NCI-H1694 treated with DMSO at 0.1 percent for 48 hours (cell line): ENCODE measurements around the gene MMP17.
A peak's percentile ranks its signal among the peaks of the same experiment; 100 is the strongest.

Experiments used
- DNase-seq: peaks from one replicate; lab custom pipeline; 2025; lab: John Stamatoyannopoulos, UW

Gene MMP17

DNA sequence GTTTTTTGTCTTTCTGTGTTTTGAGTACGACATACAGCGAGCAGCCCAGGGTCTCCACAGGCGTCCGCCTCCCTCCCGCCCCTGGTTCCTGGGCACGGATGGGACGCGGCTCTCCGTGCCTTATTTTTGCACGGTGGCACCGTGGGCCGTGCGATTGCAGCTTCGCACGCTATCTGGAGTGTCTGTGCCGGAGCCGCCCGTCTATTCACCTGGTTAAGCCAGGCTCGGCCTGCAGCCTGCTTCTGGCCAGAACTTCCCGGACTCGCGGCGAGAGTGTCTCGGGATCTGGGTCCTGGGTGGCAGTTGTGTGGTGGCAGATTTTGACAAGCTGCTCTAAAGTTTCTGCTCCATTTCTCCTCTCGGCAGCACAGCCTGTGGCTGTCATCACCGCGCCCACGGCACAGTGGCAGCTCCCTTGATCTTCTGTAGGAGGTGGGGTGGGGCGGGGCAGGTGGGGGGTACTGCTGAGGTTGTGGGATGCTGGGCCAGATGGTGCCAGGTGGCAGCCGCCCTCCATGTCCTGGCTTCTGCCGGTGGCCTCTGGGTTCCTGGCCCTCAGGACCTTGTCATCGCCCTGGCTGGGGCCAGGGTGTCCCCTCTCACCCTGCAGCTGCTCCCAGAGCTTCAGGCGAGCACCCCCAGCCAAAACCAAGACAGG, 2.9 kb downstream of the MMP17 start:
- peak; percentile 31 for DNase-seq

DNA sequence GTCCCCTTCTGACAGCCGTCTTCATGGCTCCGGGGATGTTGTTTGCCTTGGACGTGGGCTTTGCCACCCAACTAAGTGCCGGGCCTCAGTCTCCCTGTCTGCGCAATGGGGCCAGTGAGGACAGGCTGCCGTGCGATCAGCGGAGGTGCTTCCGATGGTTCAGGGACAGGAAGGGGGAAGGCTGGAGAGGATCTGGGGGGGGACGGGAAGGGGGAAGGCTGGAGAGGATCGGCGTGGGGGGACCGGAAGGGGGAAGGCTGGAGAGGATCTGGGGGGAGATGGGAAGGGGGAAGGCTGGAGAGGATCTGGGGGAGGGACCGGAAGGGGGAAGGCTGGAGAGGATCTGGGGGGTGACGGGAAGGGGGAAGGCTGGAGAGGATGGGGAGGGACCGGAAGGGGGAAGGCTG, 3.4 kb downstream of the MMP17 start:
- no peak for DNase-seq

DNA sequence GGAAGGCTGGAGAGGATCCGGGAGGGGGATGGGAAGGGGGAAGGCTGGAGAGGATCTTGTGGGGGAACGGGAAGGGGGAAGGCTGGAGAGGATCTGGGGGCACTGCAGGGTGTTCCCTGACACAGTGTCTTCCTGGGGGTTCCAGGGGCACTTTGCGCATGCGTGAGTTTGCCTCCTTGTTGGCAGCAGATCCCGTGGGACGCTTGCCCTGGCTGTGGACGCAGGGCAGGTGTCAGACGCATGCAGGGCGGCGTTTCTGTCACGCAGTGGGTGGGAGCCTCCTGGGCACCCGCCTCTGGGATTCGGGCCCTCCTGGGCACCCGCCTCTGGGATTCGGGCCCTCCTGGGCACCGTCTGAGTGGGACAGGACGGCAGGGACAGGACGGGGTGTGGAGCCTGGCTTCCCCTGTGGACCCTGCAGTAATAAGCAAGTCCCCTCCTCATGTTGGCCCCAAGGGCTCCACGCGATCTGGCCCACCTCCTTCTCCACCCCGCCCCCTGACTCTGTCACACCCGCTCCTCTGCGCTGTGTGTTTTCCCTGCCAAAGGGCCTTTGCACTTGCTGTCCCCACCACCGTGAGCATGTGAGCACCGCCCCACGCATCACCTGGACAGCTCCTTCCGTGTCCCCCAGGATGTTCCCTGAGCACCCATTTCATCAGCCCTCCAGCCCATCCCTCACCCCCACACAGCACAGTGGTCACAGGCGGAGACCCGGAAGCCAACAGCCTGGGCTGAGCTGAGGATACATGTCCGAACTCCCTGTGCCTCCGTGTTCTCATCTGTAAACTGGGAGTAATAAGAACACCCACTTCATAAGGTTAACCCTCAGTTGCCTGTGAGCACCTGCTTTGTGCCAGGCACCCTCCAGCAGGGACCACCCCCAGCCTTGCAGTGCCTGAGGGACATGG, 4.4 kb downstream of the MMP17 start:
- peak; percentile 12 for DNase-seq

DNA sequence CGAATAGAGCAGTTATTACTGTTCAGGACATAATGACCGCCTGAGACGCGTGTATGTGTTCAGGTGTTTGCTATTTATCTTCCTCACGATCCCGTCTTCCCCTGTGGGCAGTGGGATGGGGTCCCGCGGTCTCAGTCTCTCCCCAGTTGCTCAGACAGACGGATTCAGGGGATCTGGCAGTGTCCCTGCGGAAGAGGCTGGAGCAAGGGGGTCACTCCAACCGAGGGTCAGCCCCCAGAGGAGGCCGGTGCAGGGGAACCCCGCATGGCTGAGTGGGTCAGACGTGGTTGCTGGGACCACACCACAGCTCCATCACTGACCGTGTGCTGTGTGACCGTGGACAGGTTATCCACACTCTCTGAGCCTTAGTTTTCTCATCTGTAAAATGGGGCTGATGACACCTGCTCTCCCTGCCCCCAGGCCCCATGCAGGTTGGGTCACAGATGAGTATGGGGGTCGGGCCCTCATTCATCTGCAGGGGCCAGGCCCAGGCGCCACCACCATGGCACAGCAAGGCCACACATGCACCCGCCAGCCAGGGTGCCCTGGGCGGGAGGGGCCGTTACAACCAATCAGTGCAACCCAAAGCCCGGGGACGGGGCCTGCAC, 5.2 kb downstream of the MMP17 start:
- DNase-seq, result no peak

DNA sequence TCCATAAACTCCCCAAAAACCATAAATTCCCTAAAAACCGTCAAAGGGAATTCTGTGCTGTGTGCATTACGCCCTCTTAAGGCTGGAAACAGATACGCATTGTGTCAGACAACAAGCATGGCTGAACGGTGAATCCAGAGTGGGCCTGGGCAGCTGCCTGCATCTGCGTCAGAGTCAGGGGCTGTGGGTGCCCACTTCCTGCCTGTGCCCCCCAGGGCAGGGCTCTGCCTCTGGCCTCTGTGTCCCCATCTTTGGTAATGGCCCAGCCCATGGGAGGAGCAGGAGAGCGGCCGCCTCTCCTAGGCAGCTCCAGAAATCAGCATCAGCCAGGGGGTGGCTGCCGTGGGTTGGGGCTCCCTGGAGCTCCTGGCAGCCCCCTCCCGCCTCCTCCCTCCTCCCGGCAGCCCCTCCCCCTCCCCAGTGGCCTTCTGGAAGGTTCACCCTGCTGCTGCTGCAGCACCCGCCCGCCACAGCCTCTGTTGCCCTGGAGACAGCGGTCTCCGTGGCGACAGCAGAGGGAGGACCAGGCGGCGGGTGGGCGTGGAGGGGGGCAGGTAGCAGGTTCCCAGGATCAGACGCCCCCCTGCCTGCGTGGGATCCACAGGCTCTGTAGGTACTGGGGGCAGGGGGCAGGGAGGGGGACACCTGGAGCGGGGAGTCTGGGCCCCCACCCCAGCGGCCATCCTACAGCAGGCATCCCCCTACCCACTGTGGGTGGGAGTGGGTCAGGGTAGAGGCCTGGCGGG, 5.9 kb downstream of the MMP17 start:
- peak; percentile 33 for DNase-seq

DNA sequence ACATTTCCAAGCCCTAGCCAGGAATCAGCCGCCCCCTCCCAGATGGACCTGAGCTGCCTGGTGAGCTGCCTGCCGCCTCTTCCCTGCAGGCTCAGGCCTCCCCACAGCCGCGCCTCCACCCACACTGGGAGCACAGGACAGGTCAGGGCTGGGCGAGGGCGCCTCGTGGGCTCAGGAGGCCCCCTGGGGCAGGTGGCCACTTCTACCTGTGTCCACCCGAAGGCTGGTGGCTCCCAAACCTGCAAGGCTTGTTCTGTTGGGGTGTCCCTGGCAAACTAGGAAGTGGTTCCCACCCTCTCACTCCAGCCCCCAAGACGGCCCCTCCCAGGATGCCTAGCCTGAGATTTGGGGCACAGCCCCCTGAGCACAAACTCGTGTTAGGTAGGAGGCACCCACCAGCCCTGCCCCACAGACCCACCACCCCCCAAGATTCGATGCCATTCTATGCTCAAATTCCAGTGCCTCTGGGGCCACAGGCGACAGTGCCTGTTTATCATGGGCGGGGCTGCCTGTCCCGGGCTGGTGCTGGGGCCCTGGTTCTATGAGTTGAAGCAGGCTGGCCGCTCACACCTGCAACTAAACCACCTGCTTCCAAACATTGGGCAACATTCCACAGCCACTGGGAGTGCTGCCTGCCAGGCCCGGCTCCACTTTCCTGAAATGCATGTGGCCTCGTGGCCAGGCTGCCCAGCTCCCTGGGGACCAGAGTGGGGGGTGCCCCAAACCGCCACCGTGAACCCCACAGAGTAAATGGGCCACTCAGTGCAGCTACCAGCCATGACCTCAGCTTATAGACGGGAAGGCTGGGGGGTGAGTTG, 6.8 kb downstream of the MMP17 start:
- no peak for DNase-seq

DNA sequence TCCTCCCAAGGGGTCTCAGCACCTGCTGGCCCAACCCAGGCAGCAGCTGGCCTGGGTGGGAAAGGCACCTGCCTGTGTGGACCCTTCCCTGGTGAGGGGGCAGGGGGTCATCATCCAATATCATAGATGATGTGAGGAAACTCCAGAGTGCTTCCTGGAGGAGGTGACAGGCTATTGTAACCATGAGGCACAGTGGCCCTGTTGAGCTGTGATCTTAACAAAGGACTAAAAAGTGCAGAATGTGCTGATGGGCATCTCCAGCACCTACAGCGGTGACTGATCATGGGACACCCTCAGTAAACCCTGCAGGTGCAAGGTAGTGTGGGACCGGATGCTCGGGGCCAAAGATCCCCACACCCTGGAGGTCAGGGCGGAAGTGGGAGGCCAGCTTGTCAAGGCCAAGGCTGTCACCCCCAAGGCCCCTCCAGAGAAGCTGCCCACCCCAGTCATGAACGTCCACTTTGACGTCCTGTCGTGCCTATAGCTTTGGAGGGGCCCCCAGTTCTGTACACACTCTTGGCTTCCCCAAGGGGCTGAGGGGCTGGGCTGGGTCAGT, 7.5 kb downstream of the MMP17 start:
- DNase-seq, result no peak

DNA sequence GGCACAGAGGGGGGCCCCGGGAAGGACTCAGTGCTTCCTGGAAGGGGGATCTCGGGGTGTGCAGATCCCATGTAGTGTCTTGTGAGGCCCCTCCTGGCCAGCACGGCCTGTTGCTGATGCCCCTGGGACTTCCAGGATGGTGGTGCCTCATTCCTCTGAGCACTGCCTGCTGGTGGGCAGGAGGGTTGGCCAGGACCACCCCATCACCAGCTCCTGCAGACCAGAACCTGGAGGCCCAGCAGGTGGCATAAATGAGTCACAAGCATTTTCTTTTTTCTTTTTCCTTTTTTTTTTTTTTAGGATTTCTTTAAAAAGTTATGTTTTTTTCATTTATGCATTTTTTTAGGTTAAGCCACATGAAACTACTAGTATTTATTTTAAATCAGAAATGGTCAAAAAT, 8.0 kb downstream of the MMP17 start:
- no peak for DNase-seq

DNA sequence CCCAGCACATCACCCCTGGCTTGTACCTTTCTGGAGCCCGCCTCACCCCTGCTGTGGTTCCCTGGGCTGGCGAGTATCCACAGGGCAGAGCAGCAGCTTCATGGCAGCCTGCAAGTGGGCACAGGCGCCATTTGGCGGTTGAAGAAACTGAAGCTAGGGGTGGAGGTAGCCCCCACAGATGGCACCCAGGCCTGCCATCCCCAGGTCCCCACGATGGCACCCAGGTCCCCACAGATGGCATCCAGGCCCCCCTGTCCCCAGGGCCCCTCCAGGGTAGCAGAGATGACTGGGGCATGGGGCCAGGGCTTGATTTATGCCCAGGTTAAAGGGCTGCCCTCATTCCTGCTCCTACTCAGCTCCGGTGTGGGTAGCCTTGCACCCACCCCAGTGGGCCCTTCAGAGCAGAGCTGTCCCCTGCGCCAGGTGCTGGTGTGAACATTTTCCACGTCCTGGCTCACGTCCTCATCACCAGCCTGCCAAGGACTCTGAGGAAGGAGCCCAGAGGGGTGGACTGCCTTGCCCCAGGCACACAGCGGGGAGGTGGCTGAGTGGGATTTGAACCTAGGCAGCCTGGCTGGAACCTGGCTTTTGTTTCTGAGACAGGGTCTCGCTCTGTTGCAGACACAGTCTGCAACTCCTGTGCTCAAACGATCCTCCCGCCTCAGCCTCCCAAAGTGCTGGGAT, 8.7 kb downstream of the MMP17 start:
- no peak for DNase-seq

DNA sequence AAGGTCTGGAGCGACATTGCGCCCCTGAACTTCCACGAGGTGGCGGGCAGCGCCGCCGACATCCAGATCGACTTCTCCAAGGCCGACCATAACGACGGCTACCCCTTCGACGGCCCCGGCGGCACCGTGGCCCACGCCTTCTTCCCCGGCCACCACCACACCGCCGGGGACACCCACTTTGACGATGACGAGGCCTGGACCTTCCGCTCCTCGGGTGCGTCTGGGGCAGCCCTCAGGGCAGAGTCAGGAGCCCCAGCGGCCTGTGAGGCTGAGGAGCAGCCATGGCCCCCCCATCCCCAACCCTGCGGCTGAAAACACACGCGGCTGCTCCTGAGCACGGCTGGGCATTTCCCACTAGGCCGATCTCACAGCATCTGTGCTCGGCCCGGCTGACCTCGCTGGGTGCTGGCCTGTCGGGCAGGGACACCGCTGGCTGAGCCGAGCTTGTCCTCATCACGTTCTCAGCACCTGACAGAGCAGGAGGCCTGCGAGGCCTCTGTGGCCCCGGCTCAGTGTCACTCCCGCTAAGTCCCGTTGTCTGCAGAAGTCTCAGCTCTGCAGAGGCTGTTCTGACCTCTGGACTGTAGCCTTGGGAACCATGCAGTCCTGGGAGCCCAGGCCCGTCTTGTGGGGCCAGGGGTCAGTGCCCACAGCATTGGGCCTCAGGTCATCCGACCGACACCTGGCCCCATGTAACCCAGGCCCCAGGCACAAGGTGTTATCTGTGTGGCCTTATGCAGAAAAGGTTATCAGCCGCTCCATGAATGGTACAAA, 12.6 kb downstream of the MMP17 start:
- DNase-seq, result no peak

DNA sequence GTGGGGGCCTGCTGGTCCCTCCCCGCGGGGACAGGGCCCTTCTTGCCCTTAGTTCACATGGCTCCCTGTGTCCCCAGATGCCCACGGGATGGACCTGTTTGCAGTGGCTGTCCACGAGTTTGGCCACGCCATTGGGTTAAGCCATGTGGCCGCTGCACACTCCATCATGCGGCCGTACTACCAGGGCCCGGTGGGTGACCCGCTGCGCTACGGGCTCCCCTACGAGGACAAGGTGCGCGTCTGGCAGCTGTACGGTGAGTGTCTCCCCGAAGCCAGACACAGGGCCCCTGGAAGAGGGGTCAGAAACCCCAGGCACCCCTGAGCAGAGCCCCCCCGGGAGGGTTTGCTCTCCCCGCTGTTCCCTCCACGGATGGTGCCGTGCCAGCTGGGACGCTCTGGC, 13.4 kb downstream of the MMP17 start:
- DNase-seq, result no peak

DNA sequence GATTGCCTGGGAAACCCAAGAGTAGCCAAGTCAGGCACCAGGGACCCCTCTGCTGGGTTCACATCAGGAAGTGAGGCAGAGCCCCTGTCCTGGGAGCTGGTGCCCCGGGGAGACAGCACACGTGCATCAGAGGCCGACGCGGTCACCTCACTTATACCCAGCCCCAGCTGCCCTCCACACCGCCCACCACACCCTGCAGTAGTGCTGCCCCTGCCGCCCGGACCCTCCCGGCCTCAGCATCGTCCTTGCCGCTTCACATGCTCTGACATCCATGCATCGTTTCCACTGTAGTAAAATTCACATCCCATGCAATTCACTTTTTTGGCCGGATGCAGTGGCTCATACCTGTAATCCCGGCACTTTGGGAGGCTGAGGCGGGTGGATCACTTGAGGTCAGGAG, 14.0 kb downstream of the MMP17 start:
- DNase-seq, result no peak

DNA sequence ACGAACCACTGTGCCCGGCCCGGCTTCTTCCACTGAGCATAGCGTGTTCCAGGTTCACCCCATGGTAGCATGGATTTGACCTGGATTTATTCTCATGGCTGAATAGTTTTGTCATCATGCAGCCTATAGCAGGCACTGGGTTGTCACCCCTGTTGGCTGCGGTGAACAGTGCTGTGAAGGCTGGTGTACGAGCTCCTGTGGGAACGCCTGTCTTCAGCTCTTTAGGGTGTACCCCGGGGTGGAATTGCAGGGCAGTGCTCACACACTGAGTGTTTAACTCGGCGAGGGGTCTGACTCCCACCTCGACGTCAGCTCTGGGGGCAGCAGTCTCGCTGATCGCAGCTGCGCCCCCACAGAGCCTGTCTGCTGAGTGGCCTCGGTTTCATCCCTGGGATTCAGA, 15.3 kb downstream of the MMP17 start:
- DNase-seq, result no peak

DNA sequence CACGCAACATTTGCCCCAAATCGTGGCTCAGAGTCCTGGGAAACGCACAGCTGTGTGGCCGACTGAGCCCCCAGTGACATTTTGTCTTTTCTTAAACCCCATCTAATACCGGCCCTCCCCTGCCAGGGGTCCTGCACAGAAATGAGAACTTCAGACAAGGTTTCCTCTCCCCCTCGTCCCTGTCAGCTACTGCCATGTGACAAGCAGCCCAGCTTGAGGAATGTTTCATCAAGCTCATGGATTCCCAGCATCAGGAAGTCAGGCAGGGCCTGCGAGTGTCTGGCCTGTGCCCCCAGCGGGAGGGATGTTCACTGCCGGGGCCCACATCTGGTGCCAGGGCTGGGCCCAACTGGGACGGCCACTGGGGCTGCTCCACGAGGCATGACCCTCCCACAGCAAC, 15.9 kb downstream of the MMP17 start:
- no peak for DNase-seq

DNA sequence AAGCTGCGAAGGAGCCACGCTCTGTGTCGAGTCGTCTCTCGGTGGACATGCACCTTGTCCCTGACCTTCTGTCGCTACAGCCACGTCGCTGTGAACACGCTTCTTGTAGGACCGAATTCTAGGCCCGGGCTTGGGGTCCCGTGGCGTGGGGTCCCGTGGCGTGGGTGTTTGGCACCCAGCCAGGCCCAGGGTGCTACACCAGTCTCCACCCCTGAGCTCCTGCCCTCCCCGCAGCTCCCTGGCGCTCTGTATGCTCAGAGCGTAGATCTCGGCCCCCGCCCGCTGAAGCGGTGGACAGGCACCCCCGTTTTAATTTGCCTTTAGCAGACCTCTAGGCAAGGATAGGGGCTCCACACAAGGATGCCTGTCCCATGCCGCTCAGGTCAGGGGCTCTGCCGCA, 16.5 kb downstream of the MMP17 start:
- no peak for DNase-seq

DNA sequence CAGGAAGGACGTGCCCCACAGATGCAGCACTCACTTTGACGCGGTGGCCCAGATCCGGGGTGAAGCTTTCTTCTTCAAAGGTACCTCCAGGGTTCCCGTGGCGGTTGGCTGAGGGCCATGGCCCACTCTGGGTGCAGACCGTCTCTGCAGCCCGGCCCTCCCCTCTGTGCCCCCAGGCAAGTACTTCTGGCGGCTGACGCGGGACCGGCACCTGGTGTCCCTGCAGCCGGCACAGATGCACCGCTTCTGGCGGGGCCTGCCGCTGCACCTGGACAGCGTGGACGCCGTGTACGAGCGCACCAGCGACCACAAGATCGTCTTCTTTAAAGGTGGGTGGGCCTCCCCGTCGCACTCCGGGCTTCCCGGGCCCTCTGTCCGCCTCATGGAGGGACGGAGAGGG, 16.9 kb downstream of the MMP17 start:
- DNase-seq, result no peak

DNA sequence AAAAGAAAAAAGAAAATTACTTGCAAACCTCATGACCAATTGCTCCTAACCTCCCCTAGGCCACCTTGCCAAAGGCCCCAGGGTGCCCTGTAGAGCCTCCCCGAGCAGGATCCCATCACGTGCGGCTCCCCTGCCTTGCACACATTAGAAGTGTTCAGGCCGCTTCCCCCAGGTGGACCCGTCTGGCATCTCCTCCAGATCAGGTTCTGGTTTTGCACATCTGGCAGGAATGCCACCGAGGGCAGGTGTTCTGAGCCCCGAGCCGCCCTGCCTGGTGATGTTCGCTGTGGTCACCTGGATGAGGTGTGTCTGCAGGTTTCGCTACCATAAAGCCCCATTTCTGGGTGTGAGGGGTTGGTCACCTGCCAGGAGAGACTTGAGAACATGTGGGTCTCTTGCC, 19.3 kb downstream of the MMP17 start:
- DNase-seq, result no peak

DNA sequence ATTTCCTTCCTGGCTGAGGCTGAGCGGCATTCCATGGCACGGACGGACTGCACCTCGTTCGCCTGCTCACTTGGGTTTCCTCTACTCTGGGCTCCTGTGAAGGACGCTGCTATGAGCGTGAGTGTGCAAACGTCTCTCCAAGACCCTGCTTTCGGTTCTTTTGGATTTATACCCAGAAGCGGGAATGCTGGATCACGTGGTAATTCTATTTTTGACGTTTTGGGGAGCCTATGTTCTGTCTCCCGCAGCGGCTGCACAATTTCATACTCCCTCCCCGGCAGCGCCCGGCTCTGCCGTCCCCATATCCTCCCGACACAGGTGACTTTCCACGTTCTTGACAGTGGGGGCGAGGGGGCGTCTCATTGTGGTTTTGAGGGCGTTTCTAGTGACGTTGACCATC, 20.6 kb downstream of the MMP17 start:
- DNase-seq, result no peak

DNA sequence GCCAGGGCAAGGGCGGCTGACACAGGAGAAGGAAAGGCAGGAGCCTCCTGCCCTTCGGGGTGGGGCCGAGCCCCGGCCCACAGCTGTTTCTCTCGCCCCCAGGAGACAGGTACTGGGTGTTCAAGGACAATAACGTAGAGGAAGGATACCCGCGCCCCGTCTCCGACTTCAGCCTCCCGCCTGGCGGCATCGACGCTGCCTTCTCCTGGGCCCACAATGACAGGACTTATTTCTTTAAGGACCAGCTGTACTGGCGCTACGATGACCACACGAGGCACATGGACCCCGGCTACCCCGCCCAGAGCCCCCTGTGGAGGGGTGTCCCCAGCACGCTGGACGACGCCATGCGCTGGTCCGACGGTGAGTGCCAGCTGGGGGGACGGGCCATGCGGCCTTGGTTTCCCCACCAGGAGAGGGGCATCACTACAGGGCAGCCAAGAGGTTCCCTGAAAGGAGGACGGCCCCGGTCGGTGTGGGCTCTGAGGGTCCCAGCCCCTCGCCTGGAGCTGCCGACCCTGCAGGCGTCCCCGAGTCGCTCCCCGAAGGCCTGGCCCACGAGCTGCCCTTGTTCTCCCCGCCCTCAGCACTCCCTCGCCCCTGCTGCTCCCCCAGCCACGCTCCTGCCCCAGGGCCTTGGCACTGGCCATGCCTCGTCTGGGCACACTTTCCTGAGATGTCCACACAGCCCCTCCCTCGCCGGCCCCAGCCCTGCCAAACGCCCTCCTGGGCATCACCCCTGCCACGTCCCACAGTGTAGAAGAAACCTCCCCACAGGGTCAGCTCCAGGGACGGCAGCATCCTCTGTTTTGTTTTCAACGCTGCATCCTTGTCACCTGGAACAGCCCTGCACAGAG, 21.7 kb downstream of the MMP17 start:
- DNase-seq, result no peak
